HFF-Myc (cell line): ENCODE data around the gene STEAP4.

Source experiments
- DNase-seq: peaks from one replicate; pipeline ENCODE4 v3.0.0-alpha.2; 2011; ENCODE audit warnings: low read depth; ENCODE audit errors: extremely low read depth
- H3K4me3 ChIP-seq: replicated peaks from 2 replicates; pipeline ENCODE4 v1.5.1; 2011; ENCODE audit warnings: low read depth, mild to moderate bottlenecking, control low read depth, low read length
- CTCF ChIP-seq: IDR thresholded peaks from 2 replicates; pipeline ENCODE4 v1.5.1; 2012; ENCODE audit warnings: mild to moderate bottlenecking, low read depth, low read length, control low read depth; ENCODE audit errors: missing control alignments

Gene STEAP4

GRCh38 chr7:88310956-88311674 is 4.4 kb upstream of the STEAP4 start:
- DNase-seq: no peak
- TF ChIP-seq CTCF: no peak
- no peak overlapping the region for H3K4me3 ChIP-seq

DNA sequence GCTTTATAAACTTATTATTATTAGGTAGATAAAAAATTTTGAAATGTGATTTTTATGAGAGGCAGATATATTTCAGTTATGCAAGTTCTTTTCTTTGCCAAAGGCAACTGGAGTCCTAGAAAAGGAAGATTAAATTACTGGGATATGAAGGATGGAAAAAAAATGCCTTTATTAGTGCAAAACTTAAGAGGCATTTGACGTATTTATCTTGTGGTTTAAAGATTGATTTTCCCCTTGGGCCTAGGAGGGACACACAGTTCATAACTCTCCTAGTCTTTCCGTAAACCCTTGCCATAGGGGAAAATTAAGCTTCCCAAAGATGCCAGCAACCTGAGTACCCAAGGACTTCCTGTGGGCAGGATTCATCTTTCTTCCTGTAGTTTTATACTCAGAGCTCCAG is 3.1 kb upstream of the STEAP4 start:
- DNase-seq: no peak
- H3K4me3 ChIP-seq: no peak overlapping the region
- no peak for TF ChIP-seq CTCF

- DNase-seq: no peak
- no peak overlapping the region for H3K4me3 ChIP-seq
- TF ChIP-seq CTCF: no peak
Observed at GRCh38 chr7:88307823-88308222, 1.1 kb upstream of the STEAP4 start.

DNA sequence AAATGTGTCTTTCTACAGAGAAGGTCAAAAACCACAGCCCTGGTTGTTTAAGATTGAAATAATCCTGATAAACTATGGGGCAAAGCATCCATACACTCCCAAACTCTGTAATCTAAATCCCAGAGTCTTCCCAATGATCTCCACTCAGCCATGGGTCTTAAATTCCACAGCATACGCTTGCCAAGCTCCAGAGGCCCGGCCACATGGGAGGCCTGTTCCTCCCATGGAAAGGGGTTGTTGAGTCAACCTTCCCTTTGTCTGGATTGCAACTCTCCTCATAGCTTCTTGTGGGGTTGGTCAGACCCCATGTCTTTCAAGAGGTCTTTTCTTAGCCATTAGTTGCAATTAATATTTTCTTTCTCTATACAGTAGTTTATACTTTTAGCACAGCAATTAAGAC is 718 bp upstream of the STEAP4 start:
- no peak for TF ChIP-seq CTCF
- H3K4me3 ChIP-seq: no peak overlapping the region
- DNase-seq: no peak

DNA sequence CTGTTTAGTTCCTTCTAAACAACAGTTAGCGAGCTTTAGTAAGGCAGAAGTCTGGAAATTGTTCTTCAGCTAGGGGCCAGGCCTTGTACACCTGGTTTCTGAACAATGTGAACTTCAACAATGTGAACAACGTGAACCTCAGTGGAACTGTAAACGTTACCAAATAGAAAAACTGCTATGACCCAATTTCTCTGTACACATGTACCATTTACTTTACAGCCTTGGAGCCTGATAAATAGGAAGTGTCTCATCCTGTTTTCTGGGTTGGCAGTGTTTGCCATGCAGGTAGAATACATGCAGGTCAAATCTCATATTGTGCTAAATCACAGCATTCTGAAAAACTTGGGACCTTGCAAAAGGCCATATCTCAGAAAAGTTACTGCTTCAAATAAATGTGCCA is 1.6 kb downstream of the STEAP4 start:
- TF ChIP-seq CTCF: no peak
- no peak overlapping the region for H3K4me3 ChIP-seq
- DNase-seq: no peak

DNA sequence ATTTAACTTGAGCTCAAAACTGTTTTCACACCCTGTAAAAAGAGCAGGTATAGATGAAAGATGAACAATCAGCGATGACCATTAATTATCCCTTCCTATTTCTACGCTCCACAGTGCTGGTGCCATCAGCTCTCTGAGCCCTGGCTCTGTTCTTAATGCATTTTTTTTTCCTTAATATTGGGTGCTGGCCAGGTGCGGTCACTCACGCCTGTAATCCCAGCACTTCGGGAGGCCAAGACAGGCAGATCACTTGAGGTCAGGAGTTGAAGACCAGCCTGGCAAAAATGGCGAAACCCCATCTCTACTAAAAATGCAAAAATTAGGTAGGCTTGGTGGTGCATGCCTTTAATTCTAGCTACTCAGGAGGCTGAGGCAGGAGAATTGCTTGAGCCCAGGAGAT is 4.2 kb downstream of the STEAP4 start:
- no peak for DNase-seq

More for the DNA sequence above, 4.2 kb downstream of the STEAP4 start:
- TF ChIP-seq CTCF: no peak
- no peak overlapping the region for H3K4me3 ChIP-seq
